ENCODE measurements around the gene ANKFN1.

DNA sequence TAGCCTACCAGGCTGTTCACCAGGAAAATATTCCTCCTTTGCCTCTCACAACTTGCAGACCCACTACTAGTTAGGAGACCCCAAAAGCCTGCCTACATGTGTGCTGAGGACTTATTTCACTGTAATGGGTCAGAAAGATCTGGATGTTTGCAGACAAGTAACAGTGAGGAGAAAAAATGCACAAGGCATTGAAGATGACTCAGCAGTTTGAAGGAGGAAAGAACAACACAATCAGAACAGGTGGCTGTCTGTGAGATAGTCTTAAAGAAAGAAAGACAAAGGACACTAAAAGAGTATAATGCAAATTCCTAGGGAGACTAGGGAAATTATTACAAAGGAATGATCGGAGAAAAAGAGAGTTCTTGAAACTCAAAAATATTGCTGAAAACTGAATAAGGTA is 69.0 kb downstream of the ANKFN1 start:
- no peak for TF ChIP-seq POLR2A (IDR thresholded peaks at IDR 0.05)
- TF ChIP-seq, protein P1, sequence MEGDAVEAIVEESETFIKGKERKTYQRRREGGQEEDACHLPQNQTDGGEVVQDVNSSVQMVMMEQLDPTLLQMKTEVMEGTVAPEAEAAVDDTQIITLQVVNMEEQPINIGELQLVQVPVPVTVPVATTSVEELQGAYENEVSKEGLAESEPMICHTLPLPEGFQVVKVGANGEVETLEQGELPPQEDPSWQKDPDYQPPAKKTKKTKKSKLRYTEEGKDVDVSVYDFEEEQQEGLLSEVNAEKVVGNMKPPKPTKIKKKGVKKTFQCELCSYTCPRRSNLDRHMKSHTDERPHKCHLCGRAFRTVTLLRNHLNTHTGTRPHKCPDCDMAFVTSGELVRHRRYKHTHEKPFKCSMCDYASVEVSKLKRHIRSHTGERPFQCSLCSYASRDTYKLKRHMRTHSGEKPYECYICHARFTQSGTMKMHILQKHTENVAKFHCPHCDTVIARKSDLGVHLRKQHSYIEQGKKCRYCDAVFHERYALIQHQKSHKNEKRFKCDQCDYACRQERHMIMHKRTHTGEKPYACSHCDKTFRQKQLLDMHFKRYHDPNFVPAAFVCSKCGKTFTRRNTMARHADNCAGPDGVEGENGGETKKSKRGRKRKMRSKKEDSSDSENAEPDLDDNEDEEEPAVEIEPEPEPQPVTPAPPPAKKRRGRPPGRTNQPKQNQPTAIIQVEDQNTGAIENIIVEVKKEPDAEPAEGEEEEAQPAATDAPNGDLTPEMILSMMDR (IDR thresholded peaks at IDR 0.05), result no peak
